NB4 (cell line): ENCODE data around the gene ING2.

ENCODE experiments used
- DNase-seq: peaks from one replicate; pipeline ENCODE4 v3.0.0; 2010; ENCODE audit warnings: low read depth
- H3K4me3 ChIP-seq: one replicate; pipeline ENCODE4 v1.5.1; 2011; ENCODE audit warnings: mild to moderate bottlenecking, low read depth, low read length, moderate library complexity
- CTCF ChIP-seq: IDR thresholded peaks from one replicate; pipeline ENCODE4 v1.5.1; 2012; ENCODE audit warnings: low read depth, low read length
- MAX ChIP-seq: IDR thresholded peaks from 2 replicates; pipeline ENCODE4 v1.6.1; 2011; ENCODE audit warnings: low read depth, low read length
- MYC ChIP-seq: IDR thresholded peaks from 2 replicates; pipeline ENCODE4 v1.6.1; 2011; ENCODE audit warnings: low read depth, low read length
- POLR2A ChIP-seq: IDR thresholded peaks from 2 replicates; pipeline ENCODE4 v1.6.1; 2011; ENCODE audit warnings: mild to moderate bottlenecking; ENCODE audit not compliant: insufficient read length; ENCODE audit errors: extremely low read depth

The ING2 gene

GRCh38 chr4:183543435-183543834, 38.6 kb downstream of the ING2 start:
- DNase-seq: no peak
- H3K4me3 ChIP-seq: no peak overlapping the region
- TF ChIP-seq POLR2A (no peak), CTCF (no peak), MAX (no peak), MYC (no peak)

GRCh38 chr4:183544109-183544508, 39.3 kb downstream of the ING2 start:
- no peak for DNase-seq
- TF ChIP-seq POLR2A (no peak), MAX (no peak), CTCF (no peak), MYC (no peak)

GRCh38 chr4:183546376-183546775, 41.5 kb downstream of the ING2 start:
- no peak overlapping the region for H3K4me3 ChIP-seq
- DNase-seq: no peak
- no peak for TF ChIP-seq MAX
- no peak for TF ChIP-seq CTCF
- no peak for TF ChIP-seq MYC
- TF ChIP-seq POLR2A: no peak

More at GRCh38 chr4:183544109-183544508, 39.3 kb downstream of the ING2 start:
- H3K4me3 ChIP-seq: no peak overlapping the region

- TF ChIP-seq MAX (no peak), CTCF (no peak), MYC (no peak), POLR2A (no peak)
- no peak for DNase-seq
- H3K4me3 ChIP-seq: no peak overlapping the region
Observed at GRCh38 chr4:183548306-183548705, 43.4 kb downstream of the ING2 start.

GRCh38 chr4:183550345-183551093, 45.7 kb downstream of the ING2 start:
- H3K4me3 ChIP-seq: no peak overlapping the region
- no peak for DNase-seq
- TF ChIP-seq MAX: no peak
- no peak for TF ChIP-seq CTCF
- no peak for TF ChIP-seq MYC
- no peak for TF ChIP-seq POLR2A
